PC-3 (cell line): ENCODE results near the gene FOXRED2.

Experiments used
- EZH2 ChIP-seq: fragments of 300-600 bp; sonication (generic); IDR thresholded peaks from one replicate; pipeline ENCODE4 v1.6.1; 2017; ENCODE audit warnings: antibody characterized with exemption, mild to moderate bottlenecking, low read length; ENCODE audit not compliant: unreplicated experiment
- TF ChIP-seq, protein P1 (sequence below): fragments of 300-600 bp; sonication (generic); conservative IDR thresholded peaks from 2 replicates; pipeline ENCODE4 v1.5.1; 2017; ENCODE audit warnings: antibody characterized with exemption, low read depth, mild to moderate bottlenecking, low read length

DNA sequence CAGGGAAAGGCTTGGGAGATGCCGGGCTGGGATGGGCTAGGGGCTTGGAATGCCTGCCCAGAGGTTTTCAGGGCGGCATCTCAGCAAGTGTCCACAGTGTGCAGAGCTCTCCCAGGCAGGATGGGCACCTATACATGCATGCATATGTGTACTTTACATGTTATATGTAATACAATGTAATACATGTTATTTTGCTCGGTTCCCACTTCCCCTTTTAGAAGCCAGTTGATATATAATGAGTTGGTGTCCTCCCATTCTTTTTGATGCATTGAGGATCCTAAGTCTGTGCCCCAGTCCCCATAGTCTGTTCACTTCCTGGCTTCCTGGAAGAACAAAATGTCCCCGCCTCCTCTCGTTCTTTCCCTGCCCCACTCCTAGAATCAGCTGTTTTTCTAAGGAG lies 42.2 kb upstream of the FOXRED2 start:
- TF ChIP-seq EZH2: no peak
- TF ChIP-seq, protein P1, sequence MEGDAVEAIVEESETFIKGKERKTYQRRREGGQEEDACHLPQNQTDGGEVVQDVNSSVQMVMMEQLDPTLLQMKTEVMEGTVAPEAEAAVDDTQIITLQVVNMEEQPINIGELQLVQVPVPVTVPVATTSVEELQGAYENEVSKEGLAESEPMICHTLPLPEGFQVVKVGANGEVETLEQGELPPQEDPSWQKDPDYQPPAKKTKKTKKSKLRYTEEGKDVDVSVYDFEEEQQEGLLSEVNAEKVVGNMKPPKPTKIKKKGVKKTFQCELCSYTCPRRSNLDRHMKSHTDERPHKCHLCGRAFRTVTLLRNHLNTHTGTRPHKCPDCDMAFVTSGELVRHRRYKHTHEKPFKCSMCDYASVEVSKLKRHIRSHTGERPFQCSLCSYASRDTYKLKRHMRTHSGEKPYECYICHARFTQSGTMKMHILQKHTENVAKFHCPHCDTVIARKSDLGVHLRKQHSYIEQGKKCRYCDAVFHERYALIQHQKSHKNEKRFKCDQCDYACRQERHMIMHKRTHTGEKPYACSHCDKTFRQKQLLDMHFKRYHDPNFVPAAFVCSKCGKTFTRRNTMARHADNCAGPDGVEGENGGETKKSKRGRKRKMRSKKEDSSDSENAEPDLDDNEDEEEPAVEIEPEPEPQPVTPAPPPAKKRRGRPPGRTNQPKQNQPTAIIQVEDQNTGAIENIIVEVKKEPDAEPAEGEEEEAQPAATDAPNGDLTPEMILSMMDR: no peak
